Spleen (tissue), 7 donors: ENCODE results near the gene MEAK7.

Source experiments
- POLR2A ChIP-seq, 3 donors: fragments of 450-650 bp; IDR thresholded peaks; one replicate each; pipeline ENCODE4 v1.5.1; 2017; ENCODE audit warnings: antibody characterized with exemption in 3 of 3, mild to moderate bottlenecking in 1 of 3
- TF ChIP-seq, protein P1 (sequence below), 11 experiments: fragments of 200-600 bp in 7 of 11; fragments of 450-650 bp in 4 of 11; sonication (generic) in 4 of 11; IDR thresholded peaks in 8 of 11; conservative IDR thresholded peaks in 3 of 11; 1 replicate in 7 of 11; 2 replicates in 4 of 11; pipeline versions ENCODE4 v1.4.0 to v1.8.0; 2016 to 2021; ENCODE audit warnings: antibody characterized with exemption in 11 of 11, inconsistent platforms in 4 of 11, mild to moderate bottlenecking in 1 of 11
- donor health status: DM: no; HTN: no; CAD: no; lungs with moderate emphysema.
- donor health status: DM: no; HTN: no; CAD: no.
- donor health status: DM: no; HTN: no; CAD: no.

DNA sequence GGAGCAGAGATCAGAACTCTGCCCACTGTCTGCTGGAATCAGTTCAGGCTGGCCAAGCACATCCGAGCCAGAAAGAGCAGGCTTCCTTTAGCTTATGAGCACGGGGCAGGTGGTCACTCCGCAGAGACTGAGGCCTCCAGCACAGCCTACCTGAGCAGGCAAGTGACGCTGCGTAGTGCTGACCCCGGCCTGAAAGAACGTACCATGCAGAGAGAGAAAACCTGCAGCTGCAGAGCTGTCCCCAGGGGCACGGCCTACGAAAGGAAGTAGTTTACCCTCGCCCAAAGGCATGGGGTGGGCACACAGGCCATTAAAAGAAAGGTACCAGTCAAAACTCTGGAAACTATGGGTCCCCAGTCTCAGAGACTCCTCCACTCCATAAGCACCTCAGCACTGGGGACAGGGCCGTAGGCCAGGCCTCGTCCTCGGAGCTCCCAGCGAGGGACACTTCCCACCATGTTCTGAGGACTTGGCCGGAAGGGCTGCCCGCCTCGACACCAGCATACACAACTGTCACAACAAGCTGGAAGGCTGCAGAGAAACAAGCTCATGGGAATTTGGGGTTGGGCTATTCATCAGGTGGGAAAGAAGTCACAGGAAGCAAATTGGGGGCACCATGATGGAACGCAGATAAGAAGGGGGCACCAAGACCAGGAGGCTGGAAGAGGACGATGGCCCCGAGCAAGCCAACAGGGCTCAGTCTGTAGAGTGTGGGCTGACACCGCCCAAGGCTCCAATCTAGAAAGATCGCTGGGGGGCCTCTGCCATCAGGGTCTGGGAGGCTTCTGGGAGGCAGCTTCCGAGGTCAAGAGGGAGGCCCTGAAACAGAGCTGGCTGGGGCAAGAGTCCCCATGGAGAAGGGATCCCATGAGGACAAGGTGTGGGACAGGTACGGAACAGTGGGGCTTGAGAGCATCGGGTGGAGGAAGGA lies 21.2 kb downstream of the MEAK7 start:
- TF ChIP-seq, protein P1, sequence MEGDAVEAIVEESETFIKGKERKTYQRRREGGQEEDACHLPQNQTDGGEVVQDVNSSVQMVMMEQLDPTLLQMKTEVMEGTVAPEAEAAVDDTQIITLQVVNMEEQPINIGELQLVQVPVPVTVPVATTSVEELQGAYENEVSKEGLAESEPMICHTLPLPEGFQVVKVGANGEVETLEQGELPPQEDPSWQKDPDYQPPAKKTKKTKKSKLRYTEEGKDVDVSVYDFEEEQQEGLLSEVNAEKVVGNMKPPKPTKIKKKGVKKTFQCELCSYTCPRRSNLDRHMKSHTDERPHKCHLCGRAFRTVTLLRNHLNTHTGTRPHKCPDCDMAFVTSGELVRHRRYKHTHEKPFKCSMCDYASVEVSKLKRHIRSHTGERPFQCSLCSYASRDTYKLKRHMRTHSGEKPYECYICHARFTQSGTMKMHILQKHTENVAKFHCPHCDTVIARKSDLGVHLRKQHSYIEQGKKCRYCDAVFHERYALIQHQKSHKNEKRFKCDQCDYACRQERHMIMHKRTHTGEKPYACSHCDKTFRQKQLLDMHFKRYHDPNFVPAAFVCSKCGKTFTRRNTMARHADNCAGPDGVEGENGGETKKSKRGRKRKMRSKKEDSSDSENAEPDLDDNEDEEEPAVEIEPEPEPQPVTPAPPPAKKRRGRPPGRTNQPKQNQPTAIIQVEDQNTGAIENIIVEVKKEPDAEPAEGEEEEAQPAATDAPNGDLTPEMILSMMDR (IDR thresholded peaks at IDR 0.05 in 8 of 11, conservative IDR thresholded peaks at IDR 0.05 in 3 of 11) = no peak
- no peak for TF ChIP-seq POLR2A (IDR thresholded peaks at IDR 0.05)
